HCT116 (cell line): ENCODE results near the gene CENPP. TPM values are rescaled to one million over a fixed set of nuclear protein-coding genes. Genes with fewer than 3 reads are reported as not detected.

Experiments
- ATAC-seq: fragments of 200-7000 bp; cut with Tn5 transposase; 2 replicates; pipeline ENCODE4 v1.9.1; 2020; ENCODE audit warnings: mild to moderate bottlenecking, moderate library complexity
- BruUV-seq: library from RNA; stranded (reverse); fragments of 400-500 nt; replicated peaks from 2 replicates; lab custom pipeline; 2021; lab: Mats Ljungman, UMichigan
- CTCF ChIA-PET: fragments of 300-600 bp; sonication (Branson Sonifier 250); formaldehyde crosslinking; loops from one replicate; lab custom pipeline; 2021; ENCODE audit warnings: antibody characterized with exemption; lab: Charles Lee
- POLR2A ChIA-PET: fragments of 300-600, 350-600 bp; sonication (Branson Sonifier 250); formaldehyde crosslinking; loops from one replicate; lab custom pipeline; 2021; ENCODE audit warnings: antibody characterized with exemption; lab: Charles Lee
- RAD21 ChIA-PET, 2 experiments: fragments of 300-600 bp; sonication (Branson Sonifier 250); formaldehyde crosslinking; loops; one replicate each; lab custom pipeline; 2023; ENCODE audit warnings: low total read pairs in 2 of 2; ENCODE audit not compliant: uncharacterized antibody in 2 of 2, unreplicated experiment in 2 of 2, low non-redundant PET in 1 of 2; lab: Charles Lee
- DNase-seq: peaks from one replicate; pipeline ENCODE4 v3.0.0-alpha.2; 2010; ENCODE audit warnings: low read depth, low spot score
- H2AFZ ChIP-seq: fragments of 200-600 bp; shearing (Covaris generic), sonication (generic); 2 replicates; pipeline ENCODE4 v1.6.1; 2017; ENCODE audit warnings: low read depth, mixed run types, mixed read lengths, antibody characterized with exemption, low read length; ENCODE audit not compliant: poor library complexity, severe bottlenecking
- H3K27ac ChIP-seq: 2 replicates; pipeline ENCODE4 v1.5.1; 2012; ENCODE audit warnings: low read depth, low read length
- H3K27me3 ChIP-seq: fragments of 200-600 bp; sonication (generic); 2 replicates; pipeline ENCODE4 v1.6.1; 2016; ENCODE audit warnings: mixed run types, low read length, mixed read lengths; ENCODE audit not compliant: insufficient read depth
- H3K36me3 ChIP-seq, 2 experiments: fragments of 200-500 bp in 1 of 2; fragments of 200-600 bp in 1 of 2; sonication (Bioruptor generic) in 1 of 2; sonication (generic) in 1 of 2; 2 replicates each; pipeline versions ENCODE4 v1.5.1 to v1.6.1; 2014 to 2016; ENCODE audit warnings: low read length in 2 of 2, inconsistent platforms in 1 of 2, mixed read lengths in 1 of 2, mixed run types in 1 of 2; ENCODE audit not compliant: insufficient read depth in 2 of 2, control insufficient read depth in 1 of 2
- H3K4me1 ChIP-seq, 2 experiments: fragments of 200-600 bp in 1 of 2; sonication (generic) in 1 of 2; 2 replicates each; pipeline versions ENCODE4 v1.5.1 to v1.6.1; 2012 to 2017; ENCODE audit warnings: low read length in 2 of 2, inconsistent platforms in 1 of 2, mild to moderate bottlenecking in 1 of 2, mixed read lengths in 1 of 2, mixed run types in 1 of 2, moderate library complexity in 1 of 2; ENCODE audit not compliant: insufficient read depth in 2 of 2, control insufficient read depth in 1 of 2
- H3K4me2 ChIP-seq: fragments of 200-600 bp; sonication (generic); 2 replicates; pipeline ENCODE4 v1.6.1; 2017; ENCODE audit warnings: mixed run types, low read length, mixed read lengths
- H3K4me3 ChIP-seq, 2 experiments: fragments of 200-600 bp in 1 of 2; sonication (generic) in 1 of 2; replicated peaks in 1 of 2; 2 replicates each; pipeline ENCODE4 v1.5.1; 2011 to 2016; ENCODE audit warnings: low read length in 2 of 2, control low read depth in 1 of 2, low read depth in 1 of 2, mild to moderate bottlenecking in 1 of 2, mixed read lengths in 1 of 2, mixed run types in 1 of 2
- H3K79me2 ChIP-seq: fragments of 200-600 bp; sonication (generic); 2 replicates; pipeline ENCODE4 v1.6.1; 2017; ENCODE audit warnings: mild to moderate bottlenecking, mixed run types, low read length, moderate library complexity, mixed read lengths; ENCODE audit not compliant: insufficient read depth
- H3K9ac ChIP-seq: fragments of 200-600 bp; sonication (generic); 2 replicates; pipeline ENCODE4 v1.6.1; 2016; ENCODE audit warnings: low read length, mixed read lengths
- H3K9me2 ChIP-seq: fragments of 200-600 bp; sonication (generic), shearing (Covaris generic); 2 replicates; pipeline ENCODE4 v1.6.1; 2017; ENCODE audit warnings: mixed run types, mild to moderate bottlenecking, moderate library complexity; ENCODE audit not compliant: insufficient read depth
- H3K9me3 ChIP-seq, 2 experiments: fragments of 200-500 bp in 1 of 2; fragments of 200-600 bp in 1 of 2; sonication (Bioruptor generic) in 1 of 2; sonication (generic) in 1 of 2; 2 replicates each; pipeline ENCODE4 v1.6.1; 2014 to 2017; ENCODE audit warnings: low read length in 2 of 2, mixed read lengths in 2 of 2, inconsistent platforms in 1 of 2, low read depth in 1 of 2, mild to moderate bottlenecking in 1 of 2, mixed run types in 1 of 2, moderate library complexity in 1 of 2; ENCODE audit not compliant: control insufficient read depth in 1 of 2, insufficient read depth in 1 of 2
- H4K20me1 ChIP-seq: fragments of 200-600 bp; sonication (generic), shearing (Covaris generic); 2 replicates; pipeline ENCODE4 v1.6.1; 2017; ENCODE audit warnings: mixed run types, mild to moderate bottlenecking, moderate library complexity; ENCODE audit not compliant: insufficient read depth
- ATF3 ChIP-seq: IDR thresholded peaks from 2 replicates; pipeline ENCODE4 v1.6.1; 2012
- CBX3 ChIP-seq: IDR thresholded peaks from 2 replicates; pipeline ENCODE4 v1.6.1; 2012; ENCODE audit warnings: low read depth
- CEBPB ChIP-seq: IDR thresholded peaks from 2 replicates; pipeline ENCODE4 v1.6.1; 2012; ENCODE audit warnings: low read depth
- FOSL1 ChIP-seq: IDR thresholded peaks from 2 replicates; pipeline ENCODE4 v1.6.1; 2012; ENCODE audit warnings: low read depth
- RAD21 ChIP-seq: IDR thresholded peaks from 2 replicates; pipeline ENCODE4 v1.6.1; 2012; ENCODE audit warnings: low read depth, mild to moderate bottlenecking
- TCF7L2 ChIP-seq: IDR thresholded peaks from 2 replicates; pipeline ENCODE4 v1.7.0; 2011; ENCODE audit warnings: borderline replicate concordance, inconsistent platforms; ENCODE audit not compliant: insufficient read depth, insufficient read length; ENCODE audit errors: extremely low read depth
- intact Hi-C: fragments of 100-400 bp; cut with micrococcal nuclease; formaldehyde crosslinking; loops from 2 replicates; pipeline ENCODE4 v1.10.0; 2022
- total RNA-seq: library from RNA; stranded (reverse); gene quantifications from one replicate; pipeline ENCODE4 v1.2.1, GENCODE V29; 2021; ENCODE audit not compliant: unreplicated experiment
- TF ChIP-seq, protein P1 (sequence below): IDR thresholded peaks from 2 replicates; pipeline ENCODE4 v1.6.1; 2012; ENCODE audit warnings: low read depth
- TF ChIP-seq, protein P2 (sequence below): IDR thresholded peaks from 2 replicates; pipeline ENCODE4 v1.6.1; 2012
- TF ChIP-seq, protein P3 (sequence below), 3 experiments: fragments of 200-600 bp in 1 of 3; sonication (generic) in 1 of 3; IDR thresholded peaks in 2 of 3; conservative IDR thresholded peaks in 1 of 3; 2 replicates each; pipeline ENCODE4 v1.5.1; 2012 to 2017; ENCODE audit warnings: low read depth in 2 of 3, low read length in 2 of 3, antibody characterized with exemption in 1 of 3, borderline replicate concordance in 1 of 3, control low read depth in 1 of 3, mild to moderate bottlenecking in 1 of 3, mixed read lengths in 1 of 3, mixed run types in 1 of 3, moderate library complexity in 1 of 3; ENCODE audit not compliant: insufficient read depth in 1 of 3
- TF ChIP-seq, protein P4 (sequence below): IDR thresholded peaks from 2 replicates; pipeline ENCODE4 v1.6.1; 2011; ENCODE audit warnings: mild to moderate bottlenecking, low read length, moderate library complexity; ENCODE audit not compliant: insufficient replicate concordance; ENCODE audit errors: extremely low read depth

The CENPP gene
- total RNA-seq, 1 experiment from 2014 or later, result 7.0 TPM

DNA sequence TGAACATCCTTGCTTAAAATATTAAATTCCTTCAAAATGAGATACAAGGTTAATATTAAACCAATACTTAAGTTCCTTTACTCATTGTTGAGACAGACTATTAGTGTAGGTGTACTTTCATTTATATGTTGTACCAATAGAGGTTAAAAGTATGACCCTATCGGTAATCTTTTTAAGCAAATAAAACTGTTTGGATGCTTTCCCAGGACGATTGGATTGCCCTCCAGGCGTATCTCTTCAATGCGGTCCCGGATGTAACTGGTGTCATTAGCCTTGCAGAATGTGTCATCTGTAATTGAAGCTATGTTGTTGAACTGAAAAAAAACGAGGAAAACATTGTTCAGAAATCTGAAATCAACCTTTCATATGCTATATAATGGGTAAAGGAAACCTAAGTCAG is 59.7 kb downstream of the CENPP start:
- Histone ChIP-seq H3K9ac (no peak overlapping the region), H3K9me3 (no peaks in the 10 kb centered on the region), H3K36me3 (no peaks in the 10 kb centered on the region), H3K27ac (no peak overlapping the region), H3K9me2 (no peaks in the 10 kb centered on the region), H2AFZ (no peak overlapping the region), H3K4me2 (no peak overlapping the region), H3K4me3 (no peak overlapping the region), H4K20me1 (no peaks in the 10 kb centered on the region), H3K79me2 (no peaks in the 10 kb centered on the region), H3K27me3 (no peaks in the 10 kb centered on the region), H3K4me1 (peaks cover 0 to 5% of the 10 kb centered on the region in 2 experiments; a peak in 1 of 4 replicates)
- ATAC-seq (no peak), DNase-seq (no peak)
- ChIA-PET CTCF (no interaction called here), POLR2A (no interaction called here), RAD21 (no interaction called here)
- BruUV-seq, result no TSS peak
- intact Hi-C loops, result no loop called here
- no peak for TF ChIP-seq FOSL1
- no peak for TF ChIP-seq TCF7L2
- TF ChIP-seq, protein P1, sequence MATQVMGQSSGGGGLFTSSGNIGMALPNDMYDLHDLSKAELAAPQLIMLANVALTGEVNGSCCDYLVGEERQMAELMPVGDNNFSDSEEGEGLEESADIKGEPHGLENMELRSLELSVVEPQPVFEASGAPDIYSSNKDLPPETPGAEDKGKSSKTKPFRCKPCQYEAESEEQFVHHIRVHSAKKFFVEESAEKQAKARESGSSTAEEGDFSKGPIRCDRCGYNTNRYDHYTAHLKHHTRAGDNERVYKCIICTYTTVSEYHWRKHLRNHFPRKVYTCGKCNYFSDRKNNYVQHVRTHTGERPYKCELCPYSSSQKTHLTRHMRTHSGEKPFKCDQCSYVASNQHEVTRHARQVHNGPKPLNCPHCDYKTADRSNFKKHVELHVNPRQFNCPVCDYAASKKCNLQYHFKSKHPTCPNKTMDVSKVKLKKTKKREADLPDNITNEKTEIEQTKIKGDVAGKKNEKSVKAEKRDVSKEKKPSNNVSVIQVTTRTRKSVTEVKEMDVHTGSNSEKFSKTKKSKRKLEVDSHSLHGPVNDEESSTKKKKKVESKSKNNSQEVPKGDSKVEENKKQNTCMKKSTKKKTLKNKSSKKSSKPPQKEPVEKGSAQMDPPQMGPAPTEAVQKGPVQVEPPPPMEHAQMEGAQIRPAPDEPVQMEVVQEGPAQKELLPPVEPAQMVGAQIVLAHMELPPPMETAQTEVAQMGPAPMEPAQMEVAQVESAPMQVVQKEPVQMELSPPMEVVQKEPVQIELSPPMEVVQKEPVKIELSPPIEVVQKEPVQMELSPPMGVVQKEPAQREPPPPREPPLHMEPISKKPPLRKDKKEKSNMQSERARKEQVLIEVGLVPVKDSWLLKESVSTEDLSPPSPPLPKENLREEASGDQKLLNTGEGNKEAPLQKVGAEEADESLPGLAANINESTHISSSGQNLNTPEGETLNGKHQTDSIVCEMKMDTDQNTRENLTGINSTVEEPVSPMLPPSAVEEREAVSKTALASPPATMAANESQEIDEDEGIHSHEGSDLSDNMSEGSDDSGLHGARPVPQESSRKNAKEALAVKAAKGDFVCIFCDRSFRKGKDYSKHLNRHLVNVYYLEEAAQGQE, result no peak
- TF ChIP-seq ATF3, result no peak
- TF ChIP-seq, protein P2, sequence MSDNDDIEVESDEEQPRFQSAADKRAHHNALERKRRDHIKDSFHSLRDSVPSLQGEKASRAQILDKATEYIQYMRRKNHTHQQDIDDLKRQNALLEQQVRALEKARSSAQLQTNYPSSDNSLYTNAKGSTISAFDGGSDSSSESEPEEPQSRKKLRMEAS, result no peak
- TF ChIP-seq, protein P3, sequence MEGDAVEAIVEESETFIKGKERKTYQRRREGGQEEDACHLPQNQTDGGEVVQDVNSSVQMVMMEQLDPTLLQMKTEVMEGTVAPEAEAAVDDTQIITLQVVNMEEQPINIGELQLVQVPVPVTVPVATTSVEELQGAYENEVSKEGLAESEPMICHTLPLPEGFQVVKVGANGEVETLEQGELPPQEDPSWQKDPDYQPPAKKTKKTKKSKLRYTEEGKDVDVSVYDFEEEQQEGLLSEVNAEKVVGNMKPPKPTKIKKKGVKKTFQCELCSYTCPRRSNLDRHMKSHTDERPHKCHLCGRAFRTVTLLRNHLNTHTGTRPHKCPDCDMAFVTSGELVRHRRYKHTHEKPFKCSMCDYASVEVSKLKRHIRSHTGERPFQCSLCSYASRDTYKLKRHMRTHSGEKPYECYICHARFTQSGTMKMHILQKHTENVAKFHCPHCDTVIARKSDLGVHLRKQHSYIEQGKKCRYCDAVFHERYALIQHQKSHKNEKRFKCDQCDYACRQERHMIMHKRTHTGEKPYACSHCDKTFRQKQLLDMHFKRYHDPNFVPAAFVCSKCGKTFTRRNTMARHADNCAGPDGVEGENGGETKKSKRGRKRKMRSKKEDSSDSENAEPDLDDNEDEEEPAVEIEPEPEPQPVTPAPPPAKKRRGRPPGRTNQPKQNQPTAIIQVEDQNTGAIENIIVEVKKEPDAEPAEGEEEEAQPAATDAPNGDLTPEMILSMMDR (IDR thresholded peaks at IDR 0.05 in 2 of 3, conservative IDR thresholded peaks at IDR 0.05 in 1 of 3; ENCODE audit: borderline replicate concordance in 1 of 3, insufficient read depth in 1 of 3, low read depth in 2 of 3, low read length in 2 of 3), result no peak
- TF ChIP-seq CEBPB, result no peak; the same call in 1 of the 2 replicates
- TF ChIP-seq CBX3, result no peak
- TF ChIP-seq, protein P4, sequence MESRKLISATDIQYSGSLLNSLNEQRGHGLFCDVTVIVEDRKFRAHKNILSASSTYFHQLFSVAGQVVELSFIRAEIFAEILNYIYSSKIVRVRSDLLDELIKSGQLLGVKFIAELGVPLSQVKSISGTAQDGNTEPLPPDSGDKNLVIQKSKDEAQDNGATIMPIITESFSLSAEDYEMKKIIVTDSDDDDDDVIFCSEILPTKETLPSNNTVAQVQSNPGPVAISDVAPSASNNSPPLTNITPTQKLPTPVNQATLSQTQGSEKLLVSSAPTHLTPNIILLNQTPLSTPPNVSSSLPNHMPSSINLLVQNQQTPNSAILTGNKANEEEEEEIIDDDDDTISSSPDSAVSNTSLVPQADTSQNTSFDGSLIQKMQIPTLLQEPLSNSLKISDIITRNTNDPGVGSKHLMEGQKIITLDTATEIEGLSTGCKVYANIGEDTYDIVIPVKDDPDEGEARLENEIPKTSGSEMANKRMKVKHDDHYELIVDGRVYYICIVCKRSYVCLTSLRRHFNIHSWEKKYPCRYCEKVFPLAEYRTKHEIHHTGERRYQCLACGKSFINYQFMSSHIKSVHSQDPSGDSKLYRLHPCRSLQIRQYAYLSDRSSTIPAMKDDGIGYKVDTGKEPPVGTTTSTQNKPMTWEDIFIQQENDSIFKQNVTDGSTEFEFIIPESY, result no peak
- TF ChIP-seq RAD21, result no peak
